ENCODE data around the gene SLC37A1. TPM values are rescaled to one million over a fixed set of nuclear protein-coding genes. Genes with fewer than 3 reads are reported as not detected.

The SLC37A1 gene
- total RNA-seq, 1 experiment from 2014 or later, result 15.0 TPM

- intact Hi-C loops (cut with micrococcal nuclease), result no loop called here
- Histone ChIP-seq H3K36me3 (ENCODE audit: control insufficient read depth in 1 of 2, insufficient read depth in 2 of 2, low read length in 2 of 2) (no peaks in the 10 kb centered on the region), H3K9ac (ENCODE audit: low read length) (no peak overlapping the region), H3K79me2 (ENCODE audit: insufficient read depth, low read length) (no peaks in the 10 kb centered on the region), H3K9me3 (ENCODE audit: control insufficient read depth in 1 of 2, insufficient read depth in 1 of 2, low read depth in 1 of 2, low read length in 2 of 2) (no peaks in the 10 kb centered on the region; a peak in 2 of 4 replicates), H2AFZ (ENCODE audit: low read depth, low read length, poor library complexity, severe bottlenecking) (no peak overlapping the region), H3K27ac (ENCODE audit: low read depth, low read length) (no peak overlapping the region), H3K4me3 (replicated peaks in 1 of 2; ENCODE audit: low read depth in 1 of 2, low read length in 2 of 2) (no peak overlapping the region), H3K4me2 (ENCODE audit: low read length) (no peak overlapping the region), H4K20me1 (ENCODE audit: insufficient read depth) (no peaks in the 10 kb centered on the region), H3K27me3 (ENCODE audit: insufficient read depth, low read length) (no peaks in the 10 kb centered on the region), H3K4me1 (ENCODE audit: control insufficient read depth in 1 of 2, insufficient read depth in 2 of 2, low read length in 2 of 2) (no peaks in the 10 kb centered on the region), H3K9me2 (ENCODE audit: insufficient read depth) (no peaks in the 10 kb centered on the region)
- ChIA-PET RAD21 (ENCODE audit: low non-redundant PET in 1 of 2, low total read pairs in 2 of 2, uncharacterized antibody in 2 of 2, unreplicated experiment in 2 of 2) (no interaction called here), CTCF (no interaction called here), POLR2A (no interaction called here)
- no peak for ATAC-seq
- no TSS peak for BruUV-seq (replicated peaks)
- no peak for TF ChIP-seq TCF7L2 (IDR thresholded peaks at IDR 0.05; ENCODE audit: borderline replicate concordance, extremely low read depth, insufficient read depth, insufficient read length)
- no peak for TF ChIP-seq REST (IDR thresholded peaks at IDR 0.05; ENCODE audit: low read depth)
- no peak for TF ChIP-seq RAD21 (IDR thresholded peaks at IDR 0.05; ENCODE audit: low read depth)
- TF ChIP-seq YY1 (IDR thresholded peaks at IDR 0.05; ENCODE audit: extremely low read depth, insufficient replicate concordance, low read depth, low read length), result no peak
- TF ChIP-seq FOSL1 (IDR thresholded peaks at IDR 0.05; ENCODE audit: low read depth), result no peak
- DNase-seq (ENCODE audit: low read depth, low spot score), result no peak
Observed at GRCh38 chr21:42571391-42572150, 57.9 kb downstream of the SLC37A1 start.

Data from HCT116 (cell line).